ENCODE data around the gene ARHGEF33. TPM values are rescaled to one million over a fixed set of nuclear protein-coding genes. Genes with fewer than 3 reads are reported as not detected.
"Not testable (repeated sequence)": the region's sequence is repeated elsewhere in the genome, so short reads cannot be mapped to it uniquely, and the experiment has no call there.

The ARHGEF33 gene
- total RNA-seq, 1 donor from 2014 or later = 0.83 TPM

GRCh38 chr2:38930600-38930999, 40.9 kb downstream of the ARHGEF33 start:
- H3K27ac Mint-ChIP-seq = no peak overlapping the region
- H3K4me1 Mint-ChIP-seq = peaks cover 2% of the 10 kb centered on the region
- H3K4me3 Mint-ChIP-seq = no peak overlapping the region
- no peaks in the 10 kb centered on the region for H3K27me3 Mint-ChIP-seq (ENCODE audit: low read depth)
- DNase-seq (ENCODE audit: low spot score in 2 of 2, unreplicated experiment in 2 of 2) = no peak
- TF ChIP-seq CTCF (IDR thresholded peaks at IDR 0.05; ENCODE audit: unreplicated experiment) = no peak
- no peaks in the 10 kb centered on the region for H3K9me3 Mint-ChIP-seq
- no peaks in the 10 kb centered on the region for H3K36me3 Mint-ChIP-seq

GRCh38 chr2:38932586-38932985, 42.9 kb downstream of the ARHGEF33 start:
- no peaks in the 10 kb centered on the region for H3K27me3 Mint-ChIP-seq (ENCODE audit: low read depth)
- no peak for TF ChIP-seq CTCF (IDR thresholded peaks at IDR 0.05; ENCODE audit: unreplicated experiment)
- H3K27ac Mint-ChIP-seq = no peak overlapping the region
- DNase-seq (ENCODE audit: low spot score in 2 of 2, unreplicated experiment in 2 of 2) = no peak
- no peaks in the 10 kb centered on the region for H3K9me3 Mint-ChIP-seq
- peaks cover 2% of the 10 kb centered on the region for H3K4me1 Mint-ChIP-seq
- no peak overlapping the region for H3K4me3 Mint-ChIP-seq
- H3K36me3 Mint-ChIP-seq = no peaks in the 10 kb centered on the region

GRCh38 chr2:38933653-38934052, 44.0 kb downstream of the ARHGEF33 start:
- DNase-seq (ENCODE audit: low spot score in 2 of 2, unreplicated experiment in 2 of 2) = no peak
- Mint-ChIP-seq H3K27ac (no peak overlapping the region), H3K9me3 (no peaks in the 10 kb centered on the region), H3K4me3 (no peak overlapping the region), H3K36me3 (no peaks in the 10 kb centered on the region), H3K27me3 (ENCODE audit: low read depth) (no peaks in the 10 kb centered on the region), H3K4me1 (peaks cover 2% of the 10 kb centered on the region)
- no peak for TF ChIP-seq CTCF (IDR thresholded peaks at IDR 0.05; ENCODE audit: unreplicated experiment)

- no peak overlapping the region for H3K27ac Mint-ChIP-seq
- no peaks in the 10 kb centered on the region for H3K9me3 Mint-ChIP-seq
- H3K27me3 Mint-ChIP-seq (ENCODE audit: low read depth) = no peaks in the 10 kb centered on the region
- no peak for TF ChIP-seq CTCF (IDR thresholded peaks at IDR 0.05; ENCODE audit: unreplicated experiment)
- no peak overlapping the region for H3K4me3 Mint-ChIP-seq
- H3K36me3 Mint-ChIP-seq = no peaks in the 10 kb centered on the region
- DNase-seq (ENCODE audit: low spot score in 2 of 2, unreplicated experiment in 2 of 2) = no peak
- peaks cover 2% of the 10 kb centered on the region for H3K4me1 Mint-ChIP-seq
Observed at GRCh38 chr2:38934742-38935141, 45.1 kb downstream of the ARHGEF33 start.

- Mint-ChIP-seq H3K4me1 (peaks cover under 1% of the 10 kb centered on the region), H3K36me3 (no peaks in the 10 kb centered on the region), H3K9me3 (peaks cover 3% of the 10 kb centered on the region), H3K27me3 (ENCODE audit: low read depth) (no peaks in the 10 kb centered on the region), H3K4me3 (no peak overlapping the region), H3K27ac (no peak overlapping the region)
- DNase-seq (ENCODE audit: low spot score in 2 of 2, unreplicated experiment in 2 of 2) = no peak
- no peak for TF ChIP-seq CTCF (IDR thresholded peaks at IDR 0.05; ENCODE audit: unreplicated experiment)
Observed at GRCh38 chr2:38935568-38936172, 46.0 kb downstream of the ARHGEF33 start.

- H3K27ac Mint-ChIP-seq; H3K27me3 Mint-ChIP-seq (ENCODE audit: low read depth); H3K4me1 Mint-ChIP-seq; H3K36me3 Mint-ChIP-seq; DNase-seq (ENCODE audit: low spot score in 2 of 2, unreplicated experiment in 2 of 2); H3K9me3 Mint-ChIP-seq; H3K4me3 Mint-ChIP-seq: not testable (repeated sequence)
Observed at GRCh38 chr2:38936516-38936915, 46.8 kb downstream of the ARHGEF33 start.
